SH-SY5Y (cell line): ENCODE results near the gene MRPL10.

Experiments
- GATA2 ChIP-seq: IDR thresholded peaks from 2 replicates; pipeline ENCODE4 v1.6.1; 2011; ENCODE audit warnings: mild to moderate bottlenecking, low read depth, low read length
- GATA3 ChIP-seq: IDR thresholded peaks from 2 replicates; pipeline ENCODE4 v1.6.1; 2011; ENCODE audit warnings: low read depth, mild to moderate bottlenecking, low read length, moderate library complexity

GRCh38 chr17:47785538-47786123, 45.7 kb downstream of the MRPL10 start:
- TF ChIP-seq GATA2 (no peak), GATA3 (no peak)
